ENCODE measurements around the gene CGREF1. TPM values are rescaled to one million over a fixed set of nuclear protein-coding genes. Genes with fewer than 3 reads are reported as not detected.

CGREF1 gene
- total RNA-seq, 2 experiments from 2014 or later: 3.7 to 4.3 TPM

GRCh38 chr2:27152102-27152795 is 33.3 kb upstream of the CGREF1 start:
- no peaks in the 10 kb centered on the region for H3K4me1 Mint-ChIP-seq (ENCODE audit: low read depth)
- no peak for ATAC-seq
- no peak for DNase-seq
- H3K9me3 Mint-ChIP-seq: no peaks in the 10 kb centered on the region
- H3K27ac Mint-ChIP-seq: no peak overlapping the region
- intact Hi-C loops (cut with micrococcal nuclease): no loop called here
- TF ChIP-seq CTCF (IDR thresholded peaks at IDR 0.05): no peak
- CTCF ChIA-PET: interaction anchor here (0.7 to 1.3 kb wide), 8 partner anchors 18 to 151 kb away, joined by 3 to 4 read pairs (median 3); no protein-coding TSS in a partner anchor
- POLR2A ChIA-PET: interaction anchor here (1.3 to 2.1 kb wide), 2 partner anchors 33 to 34 kb away, joined by 3 to 4 read pairs; no protein-coding TSS in a partner anchor
- no peaks in the 10 kb centered on the region for H3K36me3 Mint-ChIP-seq (ENCODE audit: low read depth)
- H3K27me3 Mint-ChIP-seq: no peaks in the 10 kb centered on the region
- H3K4me3 Mint-ChIP-seq: no peak overlapping the region

GRCh38 chr2:27150639-27151230 is 31.8 kb upstream of the CGREF1 start:
- TF ChIP-seq CTCF (IDR thresholded peaks at IDR 0.05): no peak
- Mint-ChIP-seq H3K4me3 (no peak overlapping the region), H3K27ac (no peak overlapping the region), H3K27me3 (no peaks in the 10 kb centered on the region), H3K4me1 (ENCODE audit: low read depth) (no peaks in the 10 kb centered on the region), H3K9me3 (no peaks in the 10 kb centered on the region), H3K36me3 (ENCODE audit: low read depth) (no peaks in the 10 kb centered on the region)
- ChIA-PET POLR2A (no interaction called here), CTCF (interaction anchor here (0.7 to 1.3 kb wide), 5 partner anchors 17 to 208 kb away, joined by 3 to 4 read pairs (median 3); no protein-coding TSS in a partner anchor)
- no peak for DNase-seq
- no peak for ATAC-seq
- intact Hi-C loops (cut with micrococcal nuclease): no loop called here

- ChIA-PET CTCF (interaction anchor here (1.3 kb wide), 1 partner anchor 41 kb away, joined by 3 read pairs; no protein-coding TSS in a partner anchor), POLR2A (interaction anchor here (1.2 kb wide), 1 partner anchor 63 kb away, joined by 3 read pairs; no protein-coding TSS in a partner anchor)
- H3K36me3 Mint-ChIP-seq (ENCODE audit: low read depth): no peaks in the 10 kb centered on the region
- no peaks in the 10 kb centered on the region for H3K27me3 Mint-ChIP-seq
- no peak overlapping the region for H3K4me3 Mint-ChIP-seq
- no peak for ATAC-seq
- intact Hi-C loops (cut with micrococcal nuclease): no loop called here
- no peaks in the 10 kb centered on the region for H3K4me1 Mint-ChIP-seq (ENCODE audit: low read depth)
- H3K27ac Mint-ChIP-seq: no peak overlapping the region
- no peak for TF ChIP-seq CTCF (IDR thresholded peaks at IDR 0.05)
- DNase-seq: no peak
- no peaks in the 10 kb centered on the region for H3K9me3 Mint-ChIP-seq
Observed at GRCh38 chr2:27149570-27150405, 30.9 kb upstream of the CGREF1 start.

- H3K27me3 Mint-ChIP-seq: no peaks in the 10 kb centered on the region
- H3K4me3 Mint-ChIP-seq: no peak within 1 kb of the TSS
- H3K4me1 Mint-ChIP-seq (ENCODE audit: low read depth): no peaks in the 10 kb centered on the region
- DNase-seq (no peak), ATAC-seq (no peak)
- no peak within 1 kb of the TSS for H3K27ac Mint-ChIP-seq
- intact Hi-C loops (cut with micrococcal nuclease): no loop called here
- POLR2A ChIA-PET: interaction anchor here (1.2 to 1.4 kb wide), 2 partner anchors 15 to 64 kb away, joined by 3 read pairs; partner anchors contain the start of gene PREB
- H3K36me3 Mint-ChIP-seq (ENCODE audit: low read depth): no peaks in the 10 kb centered on the region
- H3K9me3 Mint-ChIP-seq: no peaks in the 10 kb centered on the region
- no peak for TF ChIP-seq CTCF (IDR thresholded peaks at IDR 0.05)
- CTCF ChIA-PET: interaction anchor here (1.3 kb wide), 1 partner anchor 15 kb away, joined by 3 read pairs; the partner anchor contains the start of gene PREB
Observed at GRCh38 chr2:27148801-27149439, 30.0 kb upstream of the CGREF1 start, which contains the start of gene TCF23. Gene TCF23 (plus strand): TSS chr2:27149004. CDS start chr2:27149134, 130 bp downstream.

Measured in activated CD8-positive, alpha-beta T cell treated with anti-CD3 and anti-CD28 coated beads for 36 hours (primary cell).